Neural progenitor cell (in vitro differentiated cells): ENCODE measurements around the gene BARX2.

Source experiments
- EZH2 ChIP-seq: fragments of 200-600 bp; sonication (generic); IDR thresholded peaks from 2 replicates; pipeline ENCODE4 v1.6.1; 2017; ENCODE audit warnings: antibody characterized with exemption, mild to moderate bottlenecking, moderate library complexity
- EZH2phosphoT487 ChIP-seq: fragments of 200-600 bp; sonication (generic); IDR thresholded peaks from 2 replicates; pipeline ENCODE4 v1.6.1; 2017; ENCODE audit warnings: antibody characterized with exemption
- TF ChIP-seq, protein P1 (sequence below): fragments of 200-600 bp; sonication (generic); IDR thresholded peaks from 2 replicates; pipeline ENCODE4 v1.5.1; 2017; ENCODE audit warnings: antibody characterized with exemption, mild to moderate bottlenecking

DNA sequence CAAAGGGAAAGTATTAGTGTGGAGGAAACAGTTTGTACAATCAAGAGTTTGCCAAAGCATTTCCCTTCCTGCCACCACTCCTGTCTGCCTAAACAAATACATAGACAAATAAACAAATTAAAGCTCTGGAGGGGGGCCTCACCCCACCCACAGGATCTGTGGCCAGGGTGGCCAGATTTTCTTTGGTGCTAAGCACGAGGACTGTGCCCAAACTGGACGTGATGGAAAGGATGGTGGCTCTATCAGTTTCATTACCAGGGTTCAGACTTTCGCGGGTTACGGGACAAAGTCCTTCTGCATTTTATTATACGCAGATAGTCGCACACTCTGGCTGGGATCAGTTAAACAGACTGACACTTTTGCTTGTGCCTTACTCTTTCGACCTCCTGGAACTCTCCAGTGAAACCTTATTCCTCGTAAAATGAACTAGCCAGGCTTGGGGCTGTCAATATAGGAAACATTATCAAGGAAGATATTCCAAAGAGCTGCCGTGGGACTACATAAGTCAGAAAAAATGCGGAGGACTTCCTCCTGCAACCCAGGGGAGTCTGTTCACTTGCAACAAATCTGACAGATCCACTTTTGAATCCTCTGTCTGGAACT lies 11.2 kb downstream of the BARX2 start:
- TF ChIP-seq, protein P1, sequence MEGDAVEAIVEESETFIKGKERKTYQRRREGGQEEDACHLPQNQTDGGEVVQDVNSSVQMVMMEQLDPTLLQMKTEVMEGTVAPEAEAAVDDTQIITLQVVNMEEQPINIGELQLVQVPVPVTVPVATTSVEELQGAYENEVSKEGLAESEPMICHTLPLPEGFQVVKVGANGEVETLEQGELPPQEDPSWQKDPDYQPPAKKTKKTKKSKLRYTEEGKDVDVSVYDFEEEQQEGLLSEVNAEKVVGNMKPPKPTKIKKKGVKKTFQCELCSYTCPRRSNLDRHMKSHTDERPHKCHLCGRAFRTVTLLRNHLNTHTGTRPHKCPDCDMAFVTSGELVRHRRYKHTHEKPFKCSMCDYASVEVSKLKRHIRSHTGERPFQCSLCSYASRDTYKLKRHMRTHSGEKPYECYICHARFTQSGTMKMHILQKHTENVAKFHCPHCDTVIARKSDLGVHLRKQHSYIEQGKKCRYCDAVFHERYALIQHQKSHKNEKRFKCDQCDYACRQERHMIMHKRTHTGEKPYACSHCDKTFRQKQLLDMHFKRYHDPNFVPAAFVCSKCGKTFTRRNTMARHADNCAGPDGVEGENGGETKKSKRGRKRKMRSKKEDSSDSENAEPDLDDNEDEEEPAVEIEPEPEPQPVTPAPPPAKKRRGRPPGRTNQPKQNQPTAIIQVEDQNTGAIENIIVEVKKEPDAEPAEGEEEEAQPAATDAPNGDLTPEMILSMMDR: no peak
- TF ChIP-seq EZH2 (no peak), EZH2phosphoT487 (no peak)
